Esophagus squamous epithelium (tissue), 4 donors: ENCODE measurements around the gene RNF212.

Source experiments
- POLR2A ChIP-seq, 4 donors: fragments of 450-650 bp; IDR thresholded peaks; one replicate each; pipeline ENCODE4 v1.6.1; 2017; ENCODE audit warnings: antibody characterized with exemption in 4 of 4, mild to moderate bottlenecking in 4 of 4, moderate library complexity in 3 of 4
- TF ChIP-seq, protein P1 (sequence below), 6 experiments: fragments of 450-650 bp in 4 of 6; fragments of 200-600 bp in 2 of 6; sonication (generic) in 2 of 6; IDR thresholded peaks; one replicate each; pipeline ENCODE4 v1.5.1; 2016 to 2019; ENCODE audit warnings: antibody characterized with exemption in 6 of 6, mild to moderate bottlenecking in 4 of 6, moderate library complexity in 4 of 6

GRCh38 chr4:1055721-1056590 is 57.4 kb downstream of the RNF212 start:
- TF ChIP-seq, protein P1, sequence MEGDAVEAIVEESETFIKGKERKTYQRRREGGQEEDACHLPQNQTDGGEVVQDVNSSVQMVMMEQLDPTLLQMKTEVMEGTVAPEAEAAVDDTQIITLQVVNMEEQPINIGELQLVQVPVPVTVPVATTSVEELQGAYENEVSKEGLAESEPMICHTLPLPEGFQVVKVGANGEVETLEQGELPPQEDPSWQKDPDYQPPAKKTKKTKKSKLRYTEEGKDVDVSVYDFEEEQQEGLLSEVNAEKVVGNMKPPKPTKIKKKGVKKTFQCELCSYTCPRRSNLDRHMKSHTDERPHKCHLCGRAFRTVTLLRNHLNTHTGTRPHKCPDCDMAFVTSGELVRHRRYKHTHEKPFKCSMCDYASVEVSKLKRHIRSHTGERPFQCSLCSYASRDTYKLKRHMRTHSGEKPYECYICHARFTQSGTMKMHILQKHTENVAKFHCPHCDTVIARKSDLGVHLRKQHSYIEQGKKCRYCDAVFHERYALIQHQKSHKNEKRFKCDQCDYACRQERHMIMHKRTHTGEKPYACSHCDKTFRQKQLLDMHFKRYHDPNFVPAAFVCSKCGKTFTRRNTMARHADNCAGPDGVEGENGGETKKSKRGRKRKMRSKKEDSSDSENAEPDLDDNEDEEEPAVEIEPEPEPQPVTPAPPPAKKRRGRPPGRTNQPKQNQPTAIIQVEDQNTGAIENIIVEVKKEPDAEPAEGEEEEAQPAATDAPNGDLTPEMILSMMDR (IDR thresholded peaks at IDR 0.05): no peak
- TF ChIP-seq POLR2A (IDR thresholded peaks at IDR 0.05): peak in 2 of 4 donors; percentile 27 to 37
